GM18873 (cell line): ENCODE data around the gene FES.

Experiments used
- ATAC-seq: cut with Tn5 transposase; IDR thresholded peaks from one replicate; pipeline ENCODE4 v1.9.1; 2021; ENCODE audit warnings: mild to moderate bottlenecking, moderate library complexity, moderate number of reproducible peaks; ENCODE audit not compliant: unreplicated experiment, low FRiP score

Gene FES

GRCh38 chr15:90875549-90875981 is 8.7 kb upstream of the FES start:
- ATAC-seq: no peak

GRCh38 chr15:90876046-90876445 is 8.3 kb upstream of the FES start:
- ATAC-seq: no peak

- no peak for ATAC-seq
Measured at GRCh38 chr15:90876512-90877170, 7.7 kb upstream of the FES start.

GRCh38 chr15:90877315-90877714 is 7.0 kb upstream of the FES start:
- ATAC-seq: no peak

DNA sequence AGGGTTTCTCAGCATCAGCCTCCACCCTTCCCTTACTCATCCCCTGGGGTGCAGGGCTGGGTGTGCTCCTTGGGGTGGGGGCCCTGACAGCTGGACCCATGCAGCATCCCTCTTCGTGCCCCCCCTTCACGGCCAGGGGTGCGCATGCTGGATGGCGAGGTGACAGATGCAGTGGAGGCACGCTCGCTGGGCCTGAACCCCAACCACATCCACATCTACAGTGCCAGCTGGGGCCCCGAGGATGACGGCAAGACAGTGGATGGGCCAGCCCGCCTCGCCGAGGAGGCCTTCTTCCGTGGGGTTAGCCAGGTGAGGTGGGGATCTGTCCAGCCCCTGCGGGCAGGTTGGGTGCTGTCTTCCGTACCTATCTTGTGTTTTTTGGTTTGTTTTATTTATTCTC is 6.3 kb upstream of the FES start:
- no peak for ATAC-seq

DNA sequence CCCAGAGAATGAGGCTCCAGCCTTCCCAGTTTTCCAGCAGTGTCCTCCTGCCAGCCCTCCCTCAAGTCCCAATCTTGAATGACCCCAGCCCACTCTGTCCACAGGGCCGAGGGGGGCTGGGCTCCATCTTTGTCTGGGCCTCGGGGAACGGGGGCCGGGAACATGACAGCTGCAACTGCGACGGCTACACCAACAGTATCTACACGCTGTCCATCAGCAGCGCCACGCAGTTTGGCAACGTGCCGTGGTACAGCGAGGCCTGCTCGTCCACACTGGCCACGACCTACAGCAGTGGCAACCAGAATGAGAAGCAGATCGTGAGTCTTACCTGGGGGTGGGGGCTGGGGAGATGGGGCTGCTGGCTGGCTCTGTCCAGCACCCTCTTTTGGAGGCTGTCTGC is 5.6 kb upstream of the FES start:
- no peak for ATAC-seq

- no peak for ATAC-seq
Measured at GRCh38 chr15:90879730-90880366, 4.5 kb upstream of the FES start.

DNA sequence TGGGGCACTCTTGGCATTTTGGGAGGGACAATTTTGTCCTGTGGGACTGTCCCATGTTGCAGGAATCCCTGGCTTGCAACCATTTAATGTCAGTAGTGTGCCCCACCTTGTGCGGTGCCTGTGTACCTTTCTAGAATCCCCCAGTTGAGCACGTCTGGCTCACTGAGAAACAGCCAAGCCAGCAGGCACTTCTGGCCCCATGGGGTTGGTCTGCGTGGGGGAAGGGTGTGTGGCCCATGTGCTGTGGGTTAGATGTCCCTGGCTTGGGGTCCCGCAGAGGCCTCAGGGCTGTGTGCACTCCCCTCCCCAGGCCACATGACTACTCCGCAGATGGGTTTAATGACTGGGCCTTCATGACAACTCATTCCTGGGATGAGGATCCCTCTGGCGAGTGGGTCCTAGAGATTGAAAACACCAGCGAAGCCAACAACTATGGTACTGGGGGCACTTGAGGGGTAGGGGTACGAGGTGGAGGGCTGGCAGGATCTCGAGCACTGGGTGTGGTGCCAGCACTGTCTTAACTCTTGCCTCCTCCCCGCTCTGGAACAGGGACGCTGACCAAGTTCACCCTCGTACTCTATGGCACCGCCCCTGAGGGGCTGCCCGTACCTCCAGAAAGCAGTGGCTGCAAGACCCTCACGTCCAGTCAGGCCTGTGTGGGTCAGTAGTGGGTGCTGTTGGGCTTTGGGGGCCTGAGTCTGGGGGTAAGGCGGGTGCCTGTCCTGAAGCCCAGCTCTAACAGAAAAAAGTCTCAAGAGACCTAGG is 3.7 kb upstream of the FES start:
- no peak for ATAC-seq

GRCh38 chr15:90881181-90881977 is 2.9 kb upstream of the FES start:
- no peak for ATAC-seq

DNA sequence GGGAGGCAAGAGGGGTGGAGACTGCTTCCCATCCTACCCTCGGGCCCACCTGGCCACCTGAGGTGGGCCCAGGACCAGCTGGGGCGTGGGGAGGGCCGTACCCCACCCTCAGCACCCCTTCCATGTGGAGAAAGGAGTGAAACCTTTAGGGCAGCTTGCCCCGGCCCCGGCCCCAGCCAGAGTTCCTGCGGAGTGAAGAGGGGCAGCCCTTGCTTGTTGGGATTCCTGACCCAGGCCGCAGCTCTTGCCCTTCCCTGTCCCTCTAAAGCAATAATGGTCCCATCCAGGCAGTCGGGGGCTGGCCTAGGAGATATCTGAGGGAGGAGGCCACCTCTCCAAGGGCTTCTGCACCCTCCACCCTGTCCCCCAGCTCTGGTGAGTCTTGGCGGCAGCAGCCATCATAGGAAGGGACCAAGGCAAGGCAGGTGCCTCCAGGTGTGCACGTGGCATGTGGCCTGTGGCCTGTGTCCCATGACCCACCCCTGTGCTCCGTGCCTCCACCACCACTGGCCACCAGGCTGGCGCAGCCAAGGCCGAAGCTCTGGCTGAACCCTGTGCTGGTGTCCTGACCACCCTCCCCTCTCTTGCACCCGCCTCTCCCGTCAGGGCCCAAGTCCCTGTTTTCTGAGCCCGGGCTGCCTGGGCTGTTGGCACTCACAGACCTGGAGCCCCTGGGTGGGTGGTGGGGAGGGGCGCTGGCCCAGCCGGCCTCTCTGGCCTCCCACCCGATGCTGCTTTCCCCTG is 2.2 kb upstream of the FES start:
- no peak for ATAC-seq

GRCh38 chr15:90882781-90883525 is 1.4 kb upstream of the FES start:
- ATAC-seq: no peak

DNA sequence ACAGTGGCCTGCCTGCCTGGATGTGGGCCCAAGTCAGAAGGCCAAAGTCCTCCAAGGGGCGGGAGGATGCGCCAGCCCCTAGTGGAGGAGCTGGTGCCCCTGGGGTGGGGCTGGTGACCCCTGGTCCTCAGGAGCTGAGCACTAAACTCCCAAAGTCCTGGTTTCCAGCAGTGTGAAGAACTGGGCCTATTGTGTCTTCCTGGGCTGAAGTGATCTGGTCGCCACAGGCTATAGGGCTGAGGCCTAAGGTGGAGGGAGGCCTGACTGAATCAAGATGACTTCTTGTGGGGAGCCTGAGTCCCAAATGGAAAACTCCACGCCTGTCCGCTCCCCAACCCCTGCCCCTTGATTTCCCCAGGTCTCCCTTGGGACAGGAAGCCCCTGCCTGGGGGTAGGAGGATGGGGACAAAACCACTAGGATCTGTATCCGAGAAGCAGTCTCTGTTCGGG is 753 bp upstream of the FES start:
- no peak for ATAC-seq

- no peak for ATAC-seq
Measured at GRCh38 chr15:90884719-90885431, 571 bp downstream of the FES start.

GRCh38 chr15:90885432-90886290 is 1.4 kb downstream of the FES start:
- ATAC-seq: no peak

DNA sequence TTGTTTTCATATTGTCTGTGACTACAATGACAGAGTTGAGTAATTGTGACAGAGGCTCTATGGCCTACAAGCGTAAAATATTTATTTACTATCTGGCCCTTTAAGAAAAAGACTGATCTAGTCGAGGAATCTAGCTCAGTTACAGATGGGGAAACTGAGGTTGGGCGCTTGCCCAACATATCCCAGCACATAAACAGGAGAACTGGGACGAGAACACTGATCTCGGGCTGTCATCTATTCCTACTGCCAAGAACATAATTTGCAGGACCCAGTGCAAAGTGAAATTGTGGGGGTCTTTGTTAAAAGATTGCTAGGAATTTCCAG is 1.9 kb downstream of the FES start:
- ATAC-seq: no peak

GRCh38 chr15:90887037-90887481 is 2.8 kb downstream of the FES start:
- ATAC-seq: no peak

GRCh38 chr15:90889313-90889730 is 5.0 kb downstream of the FES start:
- ATAC-seq: no peak
